Cardiac fibroblast (primary cell): ENCODE measurements around the gene LZTR1.

Experiments used
- DNase-seq, 2 donors: peaks; one replicate each; pipeline versions ENCODE4 v3.0.0 to v3.0.0-alpha.2; 2010; ENCODE audit warnings: low read depth in 2 of 2
- H3K4me3 ChIP-seq, 2 donors: replicated peaks in 1 of 2; 1 replicate in 1 of 2; 2 replicates in 1 of 2; pipeline ENCODE4 v1.5.1; 2011; ENCODE audit warnings: low read depth in 2 of 2, low read length in 2 of 2, mild to moderate bottlenecking in 2 of 2, moderate library complexity in 1 of 2
- TF ChIP-seq, protein P1 (sequence below): IDR thresholded peaks from one replicate; pipeline ENCODE4 v1.5.1; 2011; ENCODE audit warnings: low read depth, mild to moderate bottlenecking, low read length, inconsistent platforms

LZTR1 gene

GRCh38 chr22:20992056-20992442, 10.0 kb downstream of the LZTR1 start:
- H3K4me3 ChIP-seq, result no peak overlapping the region
- TF ChIP-seq, protein P1, sequence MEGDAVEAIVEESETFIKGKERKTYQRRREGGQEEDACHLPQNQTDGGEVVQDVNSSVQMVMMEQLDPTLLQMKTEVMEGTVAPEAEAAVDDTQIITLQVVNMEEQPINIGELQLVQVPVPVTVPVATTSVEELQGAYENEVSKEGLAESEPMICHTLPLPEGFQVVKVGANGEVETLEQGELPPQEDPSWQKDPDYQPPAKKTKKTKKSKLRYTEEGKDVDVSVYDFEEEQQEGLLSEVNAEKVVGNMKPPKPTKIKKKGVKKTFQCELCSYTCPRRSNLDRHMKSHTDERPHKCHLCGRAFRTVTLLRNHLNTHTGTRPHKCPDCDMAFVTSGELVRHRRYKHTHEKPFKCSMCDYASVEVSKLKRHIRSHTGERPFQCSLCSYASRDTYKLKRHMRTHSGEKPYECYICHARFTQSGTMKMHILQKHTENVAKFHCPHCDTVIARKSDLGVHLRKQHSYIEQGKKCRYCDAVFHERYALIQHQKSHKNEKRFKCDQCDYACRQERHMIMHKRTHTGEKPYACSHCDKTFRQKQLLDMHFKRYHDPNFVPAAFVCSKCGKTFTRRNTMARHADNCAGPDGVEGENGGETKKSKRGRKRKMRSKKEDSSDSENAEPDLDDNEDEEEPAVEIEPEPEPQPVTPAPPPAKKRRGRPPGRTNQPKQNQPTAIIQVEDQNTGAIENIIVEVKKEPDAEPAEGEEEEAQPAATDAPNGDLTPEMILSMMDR, result no peak
- no peak for DNase-seq

GRCh38 chr22:20992456-20993303, 10.6 kb downstream of the LZTR1 start:
- no peak for DNase-seq
- H3K4me3 ChIP-seq, result no peak overlapping the region
- TF ChIP-seq, protein P1, result no peak

DNA sequence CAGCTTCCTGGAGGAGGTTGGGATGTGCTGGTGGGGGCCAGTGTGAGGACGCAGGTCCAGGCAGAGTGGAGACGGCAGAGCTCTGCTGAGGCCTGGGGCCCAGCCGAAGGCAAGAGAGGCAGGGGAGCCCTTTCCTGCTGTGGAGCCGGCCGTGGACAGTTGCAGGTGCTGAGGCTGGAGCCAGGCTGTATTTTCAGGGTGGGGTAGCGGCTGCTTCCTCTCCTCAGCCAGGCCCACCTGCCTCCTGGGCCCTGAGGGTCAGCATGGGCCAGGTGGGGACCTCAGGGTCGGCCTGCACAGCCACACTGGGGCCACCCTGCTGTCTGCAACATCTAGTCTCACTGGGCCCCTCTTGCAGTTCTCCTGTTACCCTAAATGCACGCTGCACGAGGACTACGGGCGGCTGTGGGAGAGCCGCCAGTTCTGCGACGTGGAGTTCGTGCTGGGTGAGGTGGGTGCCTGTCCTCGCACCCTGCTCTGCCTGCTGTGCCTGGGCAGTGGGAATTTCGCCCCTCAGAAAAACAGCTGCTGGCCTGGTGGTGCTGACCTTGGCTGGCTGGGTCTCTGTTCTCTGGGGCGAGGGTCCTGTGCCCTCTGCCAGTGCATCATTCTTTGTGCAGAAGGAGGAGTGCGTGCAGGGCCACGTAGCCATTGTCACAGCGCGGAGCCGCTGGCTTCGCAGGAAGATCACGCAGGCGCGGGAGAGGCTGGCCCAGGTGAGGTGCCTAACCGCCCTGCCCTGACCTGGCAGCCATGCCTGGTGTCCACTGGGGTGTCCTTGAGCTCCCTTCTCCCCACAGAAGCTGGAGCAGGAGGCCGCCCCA, 11.4 kb downstream of the LZTR1 start:
- H3K4me3 ChIP-seq, result no peak overlapping the region
- TF ChIP-seq, protein P1, result no peak
- DNase-seq, result no peak

- H3K4me3 ChIP-seq, result no peak overlapping the region
- no peak for DNase-seq
- TF ChIP-seq, protein P1, result no peak
These were observed 12.2 kb downstream of the LZTR1 start for GRCh38 chr22:20994128-20994901.

GRCh38 chr22:20994902-20995241, 12.8 kb downstream of the LZTR1 start:
- H3K4me3 ChIP-seq, result no peak overlapping the region
- DNase-seq, result no peak
- TF ChIP-seq, protein P1, result no peak

GRCh38 chr22:20995329-20996030, 13.4 kb downstream of the LZTR1 start:
- DNase-seq, result no peak
- TF ChIP-seq, protein P1, result no peak
- no peak overlapping the region for H3K4me3 ChIP-seq
